HCT116 (cell line): ENCODE results near the gene CTTNBP2. TPM values are rescaled to one million over a fixed set of nuclear protein-coding genes. Genes with fewer than 3 reads are reported as not detected.

Source experiments
- ATAC-seq: fragments of 200-7000 bp; cut with Tn5 transposase; 2 replicates; pipeline ENCODE4 v1.9.1; 2020; ENCODE audit warnings: mild to moderate bottlenecking, moderate library complexity
- BruUV-seq: library from RNA; stranded (reverse); fragments of 400-500 nt; replicated peaks from 2 replicates; lab custom pipeline; 2021; lab: Mats Ljungman, UMichigan
- CTCF ChIA-PET: fragments of 300-600 bp; sonication (Branson Sonifier 250); formaldehyde crosslinking; loops from one replicate; lab custom pipeline; 2021; ENCODE audit warnings: antibody characterized with exemption; lab: Charles Lee
- POLR2A ChIA-PET: fragments of 300-600, 350-600 bp; sonication (Branson Sonifier 250); formaldehyde crosslinking; loops from one replicate; lab custom pipeline; 2021; ENCODE audit warnings: antibody characterized with exemption; lab: Charles Lee
- RAD21 ChIA-PET, 2 experiments: fragments of 300-600 bp; sonication (Branson Sonifier 250); formaldehyde crosslinking; loops; one replicate each; lab custom pipeline; 2023; ENCODE audit warnings: low total read pairs in 2 of 2; ENCODE audit not compliant: uncharacterized antibody in 2 of 2, unreplicated experiment in 2 of 2, low non-redundant PET in 1 of 2; lab: Charles Lee
- DNase-seq: peaks from one replicate; pipeline ENCODE4 v3.0.0-alpha.2; 2010; ENCODE audit warnings: low read depth, low spot score
- H2AFZ ChIP-seq: fragments of 200-600 bp; shearing (Covaris generic), sonication (generic); 2 replicates; pipeline ENCODE4 v1.6.1; 2017; ENCODE audit warnings: low read depth, mixed run types, mixed read lengths, antibody characterized with exemption, low read length; ENCODE audit not compliant: poor library complexity, severe bottlenecking
- H3K27ac ChIP-seq: 2 replicates; pipeline ENCODE4 v1.5.1; 2012; ENCODE audit warnings: low read depth, low read length
- H3K27me3 ChIP-seq: fragments of 200-600 bp; sonication (generic); 2 replicates; pipeline ENCODE4 v1.6.1; 2016; ENCODE audit warnings: mixed run types, low read length, mixed read lengths; ENCODE audit not compliant: insufficient read depth
- H3K36me3 ChIP-seq, 2 experiments: fragments of 200-500 bp in 1 of 2; fragments of 200-600 bp in 1 of 2; sonication (Bioruptor generic) in 1 of 2; sonication (generic) in 1 of 2; 2 replicates each; pipeline versions ENCODE4 v1.5.1 to v1.6.1; 2014 to 2016; ENCODE audit warnings: low read length in 2 of 2, inconsistent platforms in 1 of 2, mixed read lengths in 1 of 2, mixed run types in 1 of 2; ENCODE audit not compliant: insufficient read depth in 2 of 2, control insufficient read depth in 1 of 2
- H3K4me1 ChIP-seq, 2 experiments: fragments of 200-600 bp in 1 of 2; sonication (generic) in 1 of 2; 2 replicates each; pipeline versions ENCODE4 v1.5.1 to v1.6.1; 2012 to 2017; ENCODE audit warnings: low read length in 2 of 2, inconsistent platforms in 1 of 2, mild to moderate bottlenecking in 1 of 2, mixed read lengths in 1 of 2, mixed run types in 1 of 2, moderate library complexity in 1 of 2; ENCODE audit not compliant: insufficient read depth in 2 of 2, control insufficient read depth in 1 of 2
- H3K4me2 ChIP-seq: fragments of 200-600 bp; sonication (generic); 2 replicates; pipeline ENCODE4 v1.6.1; 2017; ENCODE audit warnings: mixed run types, low read length, mixed read lengths
- H3K4me3 ChIP-seq, 2 experiments: fragments of 200-600 bp in 1 of 2; sonication (generic) in 1 of 2; replicated peaks in 1 of 2; 2 replicates each; pipeline ENCODE4 v1.5.1; 2011 to 2016; ENCODE audit warnings: low read length in 2 of 2, control low read depth in 1 of 2, low read depth in 1 of 2, mild to moderate bottlenecking in 1 of 2, mixed read lengths in 1 of 2, mixed run types in 1 of 2
- H3K79me2 ChIP-seq: fragments of 200-600 bp; sonication (generic); 2 replicates; pipeline ENCODE4 v1.6.1; 2017; ENCODE audit warnings: mild to moderate bottlenecking, mixed run types, low read length, moderate library complexity, mixed read lengths; ENCODE audit not compliant: insufficient read depth
- H3K9ac ChIP-seq: fragments of 200-600 bp; sonication (generic); 2 replicates; pipeline ENCODE4 v1.6.1; 2016; ENCODE audit warnings: low read length, mixed read lengths
- H3K9me2 ChIP-seq: fragments of 200-600 bp; sonication (generic), shearing (Covaris generic); 2 replicates; pipeline ENCODE4 v1.6.1; 2017; ENCODE audit warnings: mixed run types, mild to moderate bottlenecking, moderate library complexity; ENCODE audit not compliant: insufficient read depth
- H3K9me3 ChIP-seq, 2 experiments: fragments of 200-500 bp in 1 of 2; fragments of 200-600 bp in 1 of 2; sonication (Bioruptor generic) in 1 of 2; sonication (generic) in 1 of 2; 2 replicates each; pipeline ENCODE4 v1.6.1; 2014 to 2017; ENCODE audit warnings: low read length in 2 of 2, mixed read lengths in 2 of 2, inconsistent platforms in 1 of 2, low read depth in 1 of 2, mild to moderate bottlenecking in 1 of 2, mixed run types in 1 of 2, moderate library complexity in 1 of 2; ENCODE audit not compliant: control insufficient read depth in 1 of 2, insufficient read depth in 1 of 2
- H4K20me1 ChIP-seq: fragments of 200-600 bp; sonication (generic), shearing (Covaris generic); 2 replicates; pipeline ENCODE4 v1.6.1; 2017; ENCODE audit warnings: mixed run types, mild to moderate bottlenecking, moderate library complexity; ENCODE audit not compliant: insufficient read depth
- CEBPB ChIP-seq: IDR thresholded peaks from 2 replicates; pipeline ENCODE4 v1.6.1; 2012; ENCODE audit warnings: low read depth
- CTCF ChIP-seq, 3 experiments: fragments of 200-600 bp in 1 of 3; sonication (generic) in 1 of 3; IDR thresholded peaks in 2 of 3; conservative IDR thresholded peaks in 1 of 3; 2 replicates each; pipeline ENCODE4 v1.5.1; 2012 to 2017; ENCODE audit warnings: low read depth in 2 of 3, low read length in 2 of 3, antibody characterized with exemption in 1 of 3, borderline replicate concordance in 1 of 3, control low read depth in 1 of 3, mild to moderate bottlenecking in 1 of 3, mixed read lengths in 1 of 3, mixed run types in 1 of 3, moderate library complexity in 1 of 3; ENCODE audit not compliant: insufficient read depth in 1 of 3
- EGR1 ChIP-seq: IDR thresholded peaks from 2 replicates; pipeline ENCODE4 v1.6.1; 2012; ENCODE audit warnings: low read depth
- ELF1 ChIP-seq: IDR thresholded peaks from 2 replicates; pipeline ENCODE4 v1.6.1; 2012; ENCODE audit warnings: low read depth, borderline replicate concordance
- EZH2 ChIP-seq: fragments of 200-600 bp; sonication (generic); IDR thresholded peaks from 2 replicates; pipeline ENCODE4 v1.6.1; 2017; ENCODE audit warnings: antibody characterized with exemption, mixed run types
- EZH2phosphoT487 ChIP-seq: fragments of 200-600 bp; IDR thresholded peaks from 2 replicates; pipeline ENCODE4 v1.6.1; 2018; ENCODE audit warnings: antibody characterized with exemption, borderline replicate concordance
- FOSL1 ChIP-seq: IDR thresholded peaks from 2 replicates; pipeline ENCODE4 v1.6.1; 2012; ENCODE audit warnings: low read depth
- MAX ChIP-seq: IDR thresholded peaks from 2 replicates; pipeline ENCODE4 v1.6.1; 2012
- POLR2A ChIP-seq: IDR thresholded peaks from 2 replicates; pipeline ENCODE4 v1.7.0; 2011; ENCODE audit warnings: borderline replicate concordance; ENCODE audit not compliant: insufficient read depth, insufficient read length; ENCODE audit errors: extremely low read depth
- POLR2AphosphoS5 ChIP-seq: IDR thresholded peaks from 2 replicates; pipeline ENCODE4 v1.6.1; 2011; ENCODE audit warnings: mild to moderate bottlenecking, low read depth, low read length, moderate library complexity
- SIN3A ChIP-seq: IDR thresholded peaks from 2 replicates; pipeline ENCODE4 v1.6.1; 2012; ENCODE audit warnings: low read depth
- SP1 ChIP-seq: IDR thresholded peaks from 2 replicates; pipeline ENCODE4 v1.6.1; 2012; ENCODE audit warnings: low read depth
- SRF ChIP-seq: IDR thresholded peaks from 2 replicates; pipeline ENCODE4 v1.6.1; 2012; ENCODE audit warnings: low read depth
- YY1 ChIP-seq: IDR thresholded peaks from 2 replicates; pipeline ENCODE4 v1.6.1; 2011; ENCODE audit warnings: low read length, low read depth, moderate library complexity, mild to moderate bottlenecking; ENCODE audit not compliant: insufficient replicate concordance; ENCODE audit errors: extremely low read depth
- ZBTB33 ChIP-seq: IDR thresholded peaks from 2 replicates; pipeline ENCODE4 v1.6.1; 2011; ENCODE audit warnings: mild to moderate bottlenecking, low read length, moderate library complexity; ENCODE audit not compliant: insufficient replicate concordance; ENCODE audit errors: extremely low read depth
- ZNF274 ChIP-seq: fragments of 200-500 bp; sonication (Bioruptor generic); IDR thresholded peaks from 2 replicates; pipeline ENCODE4 v1.6.1; 2014; ENCODE audit warnings: mild to moderate bottlenecking, low read depth, low read length, inconsistent platforms
- intact Hi-C: fragments of 100-400 bp; cut with micrococcal nuclease; formaldehyde crosslinking; loops from 2 replicates; pipeline ENCODE4 v1.10.0; 2022
- total RNA-seq: library from RNA; stranded (reverse); gene quantifications from one replicate; pipeline ENCODE4 v1.2.1, GENCODE V29; 2021; ENCODE audit not compliant: unreplicated experiment
- TF ChIP-seq, protein P1 (sequence below): IDR thresholded peaks from 2 replicates; pipeline ENCODE4 v1.6.1; 2012
- TF ChIP-seq, protein P2 (sequence below): IDR thresholded peaks from 2 replicates; pipeline ENCODE4 v1.6.1; 2012; ENCODE audit warnings: low read depth

The CTTNBP2 gene
- total RNA-seq, 1 experiment from 2014 or later: 5.4 TPM

DNA sequence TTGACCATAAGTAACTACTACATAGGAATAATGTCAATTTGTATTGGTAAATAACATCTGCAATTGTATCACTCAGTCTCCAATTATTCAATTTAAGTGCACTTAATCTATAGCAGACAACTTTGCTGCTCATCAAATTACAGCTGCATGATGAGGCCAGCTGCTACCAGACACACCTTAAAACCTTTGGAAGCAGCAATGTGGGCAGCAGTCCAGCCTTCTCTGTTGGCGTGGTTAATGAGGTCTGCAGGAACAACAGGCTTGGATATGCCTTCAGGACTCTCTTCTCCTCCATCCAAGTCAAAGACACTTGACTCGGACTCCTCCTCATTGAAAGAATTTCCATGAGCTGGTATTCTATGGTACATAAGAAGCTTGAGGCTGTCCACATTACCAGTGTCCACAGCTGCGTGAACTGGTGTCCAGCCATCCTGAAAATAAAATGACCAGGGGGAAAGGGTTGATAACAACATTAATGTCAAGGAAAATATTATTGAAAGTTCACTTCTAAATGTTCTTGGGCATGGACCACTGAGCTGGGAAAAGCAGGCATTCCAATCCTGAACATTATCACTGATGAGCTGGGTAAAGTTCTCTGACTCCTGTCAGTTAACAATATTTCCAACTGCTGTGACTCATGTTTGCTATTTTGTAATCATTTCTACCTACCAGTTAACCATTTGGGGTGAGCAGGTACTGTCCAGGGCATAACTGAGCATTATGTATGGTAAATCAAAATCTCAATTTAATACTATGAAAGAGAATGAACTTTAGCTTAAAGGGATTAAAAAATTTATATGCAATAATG lies 95.7 kb downstream of the CTTNBP2 start:
- Histone ChIP-seq H2AFZ (no peak overlapping the region), H3K4me3 (no peak overlapping the region)
- TF ChIP-seq, protein P1, sequence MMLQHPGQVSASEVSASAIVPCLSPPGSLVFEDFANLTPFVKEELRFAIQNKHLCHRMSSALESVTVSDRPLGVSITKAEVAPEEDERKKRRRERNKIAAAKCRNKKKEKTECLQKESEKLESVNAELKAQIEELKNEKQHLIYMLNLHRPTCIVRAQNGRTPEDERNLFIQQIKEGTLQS: no peak
- TF ChIP-seq YY1 (no peak), POLR2A (no peak), CTCF (IDR thresholded peaks at IDR 0.05 in 2 of 3, conservative IDR thresholded peaks at IDR 0.05 in 1 of 3; ENCODE audit: borderline replicate concordance in 1 of 3, insufficient read depth in 1 of 3, low read depth in 2 of 3, low read length in 2 of 3) (no peak), SRF (no peak), EZH2 (no peak), SP1 (no peak), CEBPB (no peak), ZBTB33 (no peak), FOSL1 (no peak), SIN3A (no peak), EZH2phosphoT487 (no peak), ELF1 (no peak), ZNF274 (no peak), EGR1 (no peak), MAX (no peak), POLR2AphosphoS5 (no peak)
- TF ChIP-seq, protein P2, sequence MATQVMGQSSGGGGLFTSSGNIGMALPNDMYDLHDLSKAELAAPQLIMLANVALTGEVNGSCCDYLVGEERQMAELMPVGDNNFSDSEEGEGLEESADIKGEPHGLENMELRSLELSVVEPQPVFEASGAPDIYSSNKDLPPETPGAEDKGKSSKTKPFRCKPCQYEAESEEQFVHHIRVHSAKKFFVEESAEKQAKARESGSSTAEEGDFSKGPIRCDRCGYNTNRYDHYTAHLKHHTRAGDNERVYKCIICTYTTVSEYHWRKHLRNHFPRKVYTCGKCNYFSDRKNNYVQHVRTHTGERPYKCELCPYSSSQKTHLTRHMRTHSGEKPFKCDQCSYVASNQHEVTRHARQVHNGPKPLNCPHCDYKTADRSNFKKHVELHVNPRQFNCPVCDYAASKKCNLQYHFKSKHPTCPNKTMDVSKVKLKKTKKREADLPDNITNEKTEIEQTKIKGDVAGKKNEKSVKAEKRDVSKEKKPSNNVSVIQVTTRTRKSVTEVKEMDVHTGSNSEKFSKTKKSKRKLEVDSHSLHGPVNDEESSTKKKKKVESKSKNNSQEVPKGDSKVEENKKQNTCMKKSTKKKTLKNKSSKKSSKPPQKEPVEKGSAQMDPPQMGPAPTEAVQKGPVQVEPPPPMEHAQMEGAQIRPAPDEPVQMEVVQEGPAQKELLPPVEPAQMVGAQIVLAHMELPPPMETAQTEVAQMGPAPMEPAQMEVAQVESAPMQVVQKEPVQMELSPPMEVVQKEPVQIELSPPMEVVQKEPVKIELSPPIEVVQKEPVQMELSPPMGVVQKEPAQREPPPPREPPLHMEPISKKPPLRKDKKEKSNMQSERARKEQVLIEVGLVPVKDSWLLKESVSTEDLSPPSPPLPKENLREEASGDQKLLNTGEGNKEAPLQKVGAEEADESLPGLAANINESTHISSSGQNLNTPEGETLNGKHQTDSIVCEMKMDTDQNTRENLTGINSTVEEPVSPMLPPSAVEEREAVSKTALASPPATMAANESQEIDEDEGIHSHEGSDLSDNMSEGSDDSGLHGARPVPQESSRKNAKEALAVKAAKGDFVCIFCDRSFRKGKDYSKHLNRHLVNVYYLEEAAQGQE: no peak
- TF ChIP-seq, all 23 proteins: peak for 0
- no peaks in the 10 kb centered on the region for H3K4me1 ChIP-seq
- POLR2A ChIA-PET: no interaction called here
- ATAC-seq (no peak), DNase-seq (no peak)
- H3K9me3 ChIP-seq: no peaks in the 10 kb centered on the region
- H3K4me2 ChIP-seq: no peak overlapping the region
- H3K9me2 ChIP-seq: no peaks in the 10 kb centered on the region
- no peak overlapping the region for H3K27ac ChIP-seq
- no peaks in the 10 kb centered on the region for H3K36me3 ChIP-seq
- no peaks in the 10 kb centered on the region for H3K79me2 ChIP-seq
- CTCF ChIA-PET: interaction anchor here (1.3 kb wide), 1 partner anchor 26 kb away, joined by 3 read pairs; no protein-coding TSS in a partner anchor
- H3K27me3 ChIP-seq: no peaks in the 10 kb centered on the region
- intact Hi-C loops: no loop called here
- H3K9ac ChIP-seq: no peak overlapping the region
- no peaks in the 10 kb centered on the region for H4K20me1 ChIP-seq
- no TSS peak for BruUV-seq
- RAD21 ChIA-PET: no interaction called here
